ENCODE measurements around the gene ERCC2.
A peak's percentile ranks its signal among the peaks of the same experiment; 100 is the strongest.
"Not testable (repeated sequence)": the region's sequence is repeated elsewhere in the genome, so short reads cannot be mapped to it uniquely, and the experiment has no call there.

The ERCC2 gene

DNA sequence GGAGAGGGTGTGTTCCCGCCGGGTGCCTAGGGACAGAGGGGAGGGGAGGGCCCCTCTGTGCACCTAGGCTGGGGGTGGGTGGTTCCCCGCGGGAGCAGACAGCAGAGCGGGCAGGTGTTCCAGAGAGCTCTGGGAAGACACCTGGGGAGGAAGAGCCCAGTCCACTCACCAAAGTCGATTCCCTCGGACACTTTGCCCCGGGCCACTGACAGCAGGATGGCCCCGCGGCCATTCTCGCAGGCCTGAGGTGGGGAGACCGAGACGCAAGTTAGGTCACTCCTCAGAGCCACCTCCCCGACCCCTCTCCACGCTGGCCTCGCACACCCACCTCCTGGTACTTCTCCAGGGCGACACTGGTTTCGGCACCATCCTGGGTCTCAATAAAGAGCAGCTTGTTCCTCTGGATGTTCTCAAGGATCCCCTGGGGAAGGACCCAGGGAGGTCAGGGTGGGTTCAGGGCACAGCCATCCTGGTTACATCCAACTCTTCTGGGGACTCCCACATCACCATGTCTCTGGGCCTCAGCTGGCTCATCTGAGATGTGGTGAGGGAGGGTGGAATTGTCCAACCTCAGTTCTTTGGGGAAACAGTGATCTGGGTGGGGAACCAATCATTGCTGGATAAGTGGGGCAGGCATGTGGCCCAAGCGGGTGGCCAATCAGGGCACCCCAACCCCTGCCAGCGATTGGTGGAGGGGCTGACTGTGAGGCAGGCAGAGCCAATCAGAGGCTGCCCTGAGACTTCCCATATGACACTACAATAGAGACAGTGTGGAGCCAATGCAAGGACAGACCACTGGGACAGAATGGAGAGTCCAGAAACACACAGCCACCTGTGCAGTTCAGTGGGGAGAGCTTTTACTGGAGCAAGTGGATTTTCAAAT lies 17.2 kb downstream of the ERCC2 start:
- no peak for DNase-seq

DNA sequence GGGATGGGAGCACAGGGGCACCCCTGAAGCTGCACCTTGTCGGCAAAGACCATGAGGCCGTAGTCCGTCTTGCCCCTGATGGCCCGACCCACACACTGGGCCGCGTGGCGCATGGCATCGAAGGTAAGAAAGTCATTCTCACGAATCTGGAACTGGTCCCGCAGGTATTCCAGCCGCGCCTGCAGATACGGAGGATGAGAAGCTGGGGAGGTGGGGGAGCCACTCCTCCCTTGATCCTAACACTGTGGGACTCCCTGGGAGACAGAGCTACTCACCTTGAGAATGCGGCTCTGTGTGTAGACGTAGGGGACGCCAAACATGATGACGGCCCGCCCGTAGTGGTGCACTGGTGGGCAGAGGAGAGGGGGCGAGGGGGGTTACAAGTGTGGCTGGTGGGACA lies 17.9 kb downstream of the ERCC2 start:
- DNase-seq, result no peak

DNA sequence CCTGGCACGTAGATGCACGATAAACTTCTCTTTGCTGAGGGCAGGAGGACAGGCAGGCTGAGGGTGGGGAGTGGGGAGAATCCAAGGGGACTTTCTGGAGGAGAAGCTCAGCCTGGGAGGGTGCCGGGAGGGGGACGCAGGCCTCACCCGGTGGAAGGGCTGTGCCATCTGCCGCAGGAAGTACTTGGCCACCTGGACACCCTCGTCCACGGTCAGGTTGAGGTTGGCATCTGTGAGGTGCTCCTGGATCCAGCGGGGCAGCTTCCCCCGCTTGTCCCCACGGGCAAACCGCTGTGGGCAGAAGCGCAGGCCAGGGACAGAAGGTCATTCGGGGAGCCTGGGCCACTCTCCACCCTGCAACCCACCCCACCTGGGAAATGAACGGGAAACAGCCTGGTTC lies 18.3 kb downstream of the ERCC2 start:
- no peak for DNase-seq

DNA sequence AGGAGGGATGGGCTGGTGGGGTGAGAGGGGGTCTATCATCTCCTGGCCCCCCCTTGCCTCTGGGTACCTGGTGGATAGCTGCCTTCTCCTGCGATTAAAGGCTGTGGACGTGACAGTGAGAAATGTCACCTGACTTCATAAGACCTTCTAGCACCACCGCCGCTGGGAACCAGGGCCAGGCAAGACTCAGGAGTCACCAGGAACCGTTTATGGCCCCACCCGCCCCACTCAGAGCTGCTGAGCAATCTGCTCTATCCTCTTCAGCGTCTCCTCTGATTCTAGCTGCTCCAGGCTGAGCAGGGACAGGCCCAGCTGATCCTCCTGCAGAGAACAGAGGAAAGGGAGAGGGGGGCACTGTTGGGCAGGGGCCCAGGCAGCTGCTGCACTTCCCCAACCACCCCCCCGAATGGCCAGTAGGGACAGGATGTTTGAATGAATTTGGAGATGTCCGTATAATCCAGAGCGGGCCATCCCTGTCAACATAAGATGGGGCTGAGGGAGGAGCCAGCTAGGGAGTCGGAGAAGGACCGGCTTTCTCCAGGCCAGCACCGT lies 18.9 kb downstream of the ERCC2 start:
- DNase-seq, result no peak

DNA sequence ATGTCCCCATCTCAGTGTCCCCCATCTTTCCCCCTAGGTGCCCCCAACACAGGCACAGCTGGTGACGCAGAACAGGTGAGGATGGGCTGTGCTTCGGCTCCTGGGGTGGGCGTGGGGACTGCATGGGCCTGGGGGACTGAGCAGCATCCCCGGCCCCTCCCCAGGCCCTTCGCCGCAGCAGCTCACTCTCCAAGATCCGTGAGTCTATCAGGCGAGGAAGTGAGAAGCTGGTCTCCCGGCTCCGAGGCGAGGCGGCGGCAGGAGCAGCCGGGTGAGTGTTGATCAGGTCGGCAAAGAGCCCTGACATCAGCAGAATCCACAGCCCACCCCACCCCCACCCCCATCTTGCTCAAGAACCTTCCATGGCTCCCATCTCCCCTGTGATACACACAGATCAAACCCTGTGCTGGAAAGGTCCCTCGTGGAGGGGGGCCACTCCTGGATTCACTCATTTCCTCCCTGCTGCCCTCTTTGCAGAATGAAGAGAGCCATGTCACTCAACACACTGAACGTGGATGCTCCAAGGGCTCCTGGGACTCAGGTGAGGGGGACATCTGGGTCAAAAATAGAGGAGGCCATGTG lies 19.8 kb downstream of the ERCC2 start:
- no peak for DNase-seq

DNA sequence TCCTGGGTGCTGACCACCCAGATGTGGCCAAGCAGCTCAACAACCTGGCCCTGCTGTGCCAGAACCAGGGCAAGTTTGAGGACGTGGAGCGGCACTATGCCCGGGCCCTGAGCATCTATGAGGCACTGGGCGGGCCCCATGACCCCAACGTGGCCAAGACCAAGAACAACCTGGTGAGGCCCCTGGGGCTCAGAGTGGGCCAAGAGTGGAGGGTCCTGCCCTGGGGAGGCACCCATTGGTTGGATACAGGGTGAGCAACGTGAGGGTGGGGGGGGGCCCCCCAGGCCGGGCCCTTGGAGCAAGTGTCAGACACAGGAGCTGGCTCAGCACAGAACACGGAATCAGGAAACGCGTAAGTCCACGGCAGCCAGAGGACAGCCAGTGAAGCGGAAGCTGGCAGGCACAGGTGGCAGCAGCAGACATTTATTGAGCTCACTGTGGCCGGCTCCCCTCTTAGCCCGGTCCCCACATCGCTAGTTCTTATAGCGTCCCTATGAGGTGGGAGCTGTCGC lies 20.9 kb downstream of the ERCC2 start:
- no peak for DNase-seq

DNA sequence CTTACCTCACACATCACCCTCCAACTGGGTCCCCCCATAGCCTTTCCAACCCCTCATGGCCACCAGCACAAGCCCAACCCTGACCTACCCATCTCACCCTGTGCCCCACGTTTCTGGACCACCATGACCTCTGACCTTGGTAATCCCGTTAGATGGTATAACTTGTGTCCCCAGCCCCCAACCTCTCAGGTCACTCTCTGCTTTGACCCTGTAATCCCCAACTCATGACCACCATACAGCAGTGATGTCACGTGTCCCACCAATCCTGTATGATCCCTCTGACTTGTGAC lies 21.3 kb downstream of the ERCC2 start:
- no peak for DNase-seq

DNA sequence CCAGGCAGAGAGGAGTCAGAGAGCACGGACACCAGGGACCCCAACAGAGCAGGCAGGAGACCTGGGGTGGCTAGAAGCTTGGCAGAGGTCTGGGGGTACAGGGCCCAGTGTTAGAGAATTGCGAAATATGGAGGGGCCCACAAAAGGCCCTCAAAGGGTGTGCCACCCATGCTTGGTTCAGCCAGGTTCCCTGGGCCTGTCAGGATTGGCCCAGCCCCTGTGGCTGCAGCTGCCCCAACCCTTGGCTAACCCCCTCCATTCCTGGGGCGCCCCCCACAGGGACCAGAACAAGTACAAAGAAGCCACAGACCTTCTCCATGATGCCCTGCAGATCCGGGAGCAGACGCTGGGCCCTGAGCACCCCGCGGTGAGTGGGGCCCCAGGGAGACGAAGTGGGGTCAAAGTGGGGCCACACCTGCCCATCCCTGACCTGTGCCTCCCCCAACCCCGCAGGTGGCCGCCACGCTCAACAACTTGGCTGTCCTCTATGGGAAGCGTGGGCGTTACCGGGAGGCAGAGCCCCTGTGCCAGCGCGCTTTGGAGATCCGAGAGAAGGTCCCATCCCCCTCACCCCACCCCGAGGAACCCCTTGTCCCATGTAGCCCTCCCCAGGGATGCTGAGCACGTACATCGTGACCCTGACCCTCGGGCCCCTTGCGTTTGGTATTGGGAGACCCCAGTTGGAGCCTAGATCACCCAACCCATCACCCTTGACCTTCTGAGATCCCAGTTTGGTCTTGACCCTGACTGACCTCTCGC lies 21.8 kb downstream of the ERCC2 start:
- DNase-seq, result no peak

DNA sequence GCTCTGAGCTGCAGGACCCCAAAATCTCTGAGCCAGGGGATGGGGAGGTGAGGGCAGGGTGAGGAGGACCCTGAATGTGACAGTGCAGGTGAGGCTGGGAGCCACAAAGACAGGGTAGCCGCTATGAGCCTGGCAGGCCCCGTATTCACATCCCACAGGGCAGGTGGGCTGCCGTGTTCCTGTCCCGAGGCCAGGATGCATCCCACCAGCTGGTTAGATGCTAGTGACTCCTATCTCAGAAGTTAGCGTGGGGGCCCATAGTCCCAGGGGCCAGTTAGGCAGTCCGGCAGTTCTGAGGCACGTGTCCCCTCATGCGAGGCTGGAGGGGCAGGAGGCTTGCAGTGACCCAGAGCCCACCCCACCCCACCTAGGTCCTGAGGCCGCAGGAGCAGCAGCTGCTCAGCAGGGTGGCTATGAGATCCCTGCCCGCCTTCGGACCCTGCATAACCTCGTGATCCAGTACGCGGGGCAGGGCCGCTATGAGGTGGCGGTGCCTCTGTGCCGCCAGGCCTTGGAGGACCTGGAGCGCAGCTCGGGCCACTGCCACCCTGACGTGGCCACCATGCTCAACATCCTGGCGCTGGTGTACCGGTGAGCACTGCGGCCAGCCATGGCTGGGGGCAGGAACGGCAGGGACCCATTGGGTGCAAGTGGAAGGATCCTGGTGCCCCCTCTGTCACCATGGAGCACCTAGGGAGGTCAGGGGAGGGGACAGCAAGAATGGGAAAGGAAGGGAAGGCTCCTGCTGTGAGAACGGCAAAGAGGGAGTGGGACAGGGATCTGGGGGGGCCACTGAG lies 22.6 kb downstream of the ERCC2 start:
- no peak for DNase-seq

DNA sequence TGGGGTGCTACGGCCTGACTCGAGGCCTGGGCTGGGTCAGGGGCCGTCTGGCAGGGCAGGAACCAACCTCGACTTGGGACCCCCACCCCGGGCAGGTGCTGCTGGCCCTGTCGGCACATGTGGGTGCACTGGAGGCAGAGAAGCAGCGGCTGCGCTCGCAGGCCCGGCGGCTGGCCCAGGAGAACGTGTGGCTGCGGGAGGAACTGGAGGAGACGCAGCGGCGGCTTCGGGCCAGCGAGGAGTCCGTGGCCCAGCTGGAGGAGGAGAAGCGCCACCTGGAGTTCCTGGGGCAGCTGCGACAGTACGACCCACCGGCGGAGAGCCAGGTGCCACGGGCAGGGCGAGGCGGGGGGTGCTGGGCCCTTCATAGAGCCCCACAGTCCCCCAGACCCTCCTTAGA lies 23.9 kb downstream of the ERCC2 start:
- DNase-seq, result peak; percentile 60

DNA sequence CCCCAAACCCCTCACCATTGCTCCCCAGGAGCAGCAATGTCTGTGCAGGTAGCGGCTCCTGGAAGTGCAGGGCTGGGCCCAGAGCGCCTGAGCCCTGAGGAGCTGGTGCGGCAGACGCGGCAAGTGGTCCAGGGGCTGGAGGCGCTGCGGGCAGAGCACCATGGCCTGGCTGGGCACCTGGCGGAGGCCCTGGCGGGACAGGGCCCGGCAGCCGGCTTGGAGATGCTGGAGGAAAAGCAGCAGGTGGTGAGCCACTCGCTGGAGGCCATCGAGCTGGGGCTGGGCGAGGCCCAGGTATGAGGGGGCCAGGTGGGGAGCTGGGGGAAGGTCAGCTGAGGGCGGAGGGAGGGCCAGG lies 24.9 kb downstream of the ERCC2 start:
- DNase-seq, result no peak

DNA sequence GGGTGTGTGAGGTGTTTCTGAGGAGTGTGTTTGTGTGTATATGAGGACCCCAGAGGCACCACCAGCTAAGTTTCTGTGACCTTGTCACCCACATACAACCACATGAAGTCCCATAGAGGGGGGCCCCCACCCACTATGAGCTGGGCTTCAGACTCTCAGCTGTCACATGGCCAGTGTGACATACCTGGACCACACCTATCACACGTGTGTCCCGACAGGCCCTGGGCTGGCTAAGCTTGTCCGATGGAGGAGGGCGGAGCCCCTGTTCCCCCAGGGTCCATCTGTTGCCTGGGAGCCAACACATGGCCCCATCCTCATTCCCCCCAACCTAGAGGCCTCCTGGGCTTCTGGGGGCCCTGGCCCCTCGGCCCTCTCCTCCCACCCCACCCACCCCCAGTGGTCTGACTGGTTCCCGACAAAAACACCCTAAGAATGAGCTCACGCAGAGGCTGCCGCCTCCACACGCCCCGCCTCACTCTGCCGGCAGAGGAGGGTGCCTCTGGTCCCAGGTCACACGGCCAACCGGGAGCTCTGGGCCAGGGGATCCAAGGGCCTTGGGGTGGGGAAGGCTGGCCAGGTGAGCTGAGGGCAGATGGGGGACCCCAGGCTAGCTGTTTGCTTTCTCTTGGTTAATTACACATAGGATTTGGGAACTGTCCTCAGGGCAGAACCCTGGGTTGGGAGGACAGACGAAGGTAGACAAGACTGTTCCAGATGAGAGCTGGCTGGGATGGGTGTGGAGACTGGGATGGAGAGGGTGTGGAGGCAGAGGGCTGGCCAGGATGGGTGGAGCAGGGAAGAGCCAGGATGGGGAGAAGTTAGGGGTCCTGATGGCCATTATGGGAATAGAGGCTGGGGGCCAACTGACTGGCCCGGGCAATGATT lies 25.5 kb downstream of the ERCC2 start:
- no peak for DNase-seq

DNA sequence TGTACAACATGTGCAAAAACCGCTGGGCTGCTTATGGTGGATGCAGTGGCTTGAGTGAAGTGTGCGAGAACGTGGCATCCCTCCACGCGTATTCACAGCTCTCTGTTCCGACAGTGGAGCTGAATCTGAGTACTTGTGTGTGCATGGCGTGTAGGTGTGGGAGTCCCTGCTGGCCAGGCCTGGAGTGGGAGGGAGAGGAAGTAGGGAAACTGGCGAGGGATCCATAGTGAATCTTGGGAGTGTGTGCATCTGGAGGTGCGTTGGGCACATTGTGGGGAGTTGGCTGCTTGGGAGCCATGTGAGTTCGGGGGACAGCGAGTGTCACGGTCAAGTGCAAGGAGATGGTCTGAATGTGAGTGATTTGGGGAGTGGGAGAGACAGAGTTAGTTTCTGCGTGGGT lies 27.5 kb downstream of the ERCC2 start:
- DNase-seq, result no peak

DNA sequence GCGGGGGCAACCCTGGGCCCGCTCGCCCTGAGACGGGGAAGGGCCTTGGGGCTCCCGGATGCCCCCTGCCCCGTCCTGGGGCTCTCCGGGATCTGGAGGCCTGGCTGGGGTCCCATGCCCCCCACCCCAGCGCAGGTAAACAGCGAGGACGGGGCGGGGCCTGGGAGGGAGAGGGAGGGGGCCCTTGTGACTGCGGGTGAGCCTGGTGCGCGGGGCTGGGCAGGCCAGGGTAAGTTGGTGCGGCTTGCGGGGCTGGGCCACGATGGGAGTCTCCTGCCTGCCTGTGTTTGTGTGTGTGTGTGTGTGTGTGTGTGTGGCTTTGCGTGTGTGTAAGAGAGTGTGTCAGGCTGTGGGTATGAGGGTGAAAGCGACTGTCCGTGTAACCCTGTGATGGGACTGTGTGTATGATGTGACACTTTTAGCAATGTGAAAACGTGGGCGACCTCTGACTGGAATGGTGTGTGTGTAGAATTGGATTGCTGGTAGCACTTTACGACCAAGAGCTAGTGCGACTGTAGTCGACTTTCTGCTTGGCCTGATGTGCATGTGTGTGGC lies 29.4 kb downstream of the ERCC2 start:
- DNase-seq, result no peak

DNA sequence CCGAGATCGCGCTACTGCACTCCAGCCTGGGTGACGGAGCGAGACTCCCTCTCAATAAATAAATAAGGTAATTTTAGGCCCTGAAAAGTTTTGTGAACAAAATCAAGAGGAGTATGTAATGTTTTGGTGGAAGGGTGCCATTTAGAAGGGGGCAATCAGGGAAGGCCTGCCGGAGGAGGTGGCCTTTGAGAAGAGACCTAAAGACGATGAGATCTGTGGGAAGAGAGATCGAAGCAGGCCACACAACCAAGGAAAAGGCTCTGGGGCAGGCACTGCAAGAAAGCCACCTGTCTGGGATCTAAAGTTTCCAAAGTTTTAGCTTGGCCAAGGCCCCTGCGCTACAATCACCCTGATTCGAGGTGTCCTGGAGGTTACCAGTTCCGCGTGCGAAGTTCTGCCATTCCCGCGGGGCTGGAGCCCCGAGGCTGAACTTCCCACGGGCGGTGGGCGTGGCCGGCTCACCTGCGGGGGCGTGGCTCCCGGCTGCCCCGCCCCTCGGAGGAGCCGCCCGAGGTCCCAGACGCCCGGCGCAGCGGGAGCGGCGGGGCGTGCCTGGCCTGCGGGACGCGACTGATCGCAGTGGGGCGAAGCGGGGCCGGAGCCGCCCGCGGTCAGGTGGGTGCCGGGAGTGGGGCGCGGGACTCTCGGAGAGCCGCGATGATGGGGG lies 30.0 kb downstream of the ERCC2 start, which contains the start of gene KLC3:
TSS of gene KLC3 (plus strand) at position 519 of the 667 bp plus-strand sequence. CDS start 4,792 bp downstream, outside the sequence.
- DNase-seq, result peak; percentile 64

DNA sequence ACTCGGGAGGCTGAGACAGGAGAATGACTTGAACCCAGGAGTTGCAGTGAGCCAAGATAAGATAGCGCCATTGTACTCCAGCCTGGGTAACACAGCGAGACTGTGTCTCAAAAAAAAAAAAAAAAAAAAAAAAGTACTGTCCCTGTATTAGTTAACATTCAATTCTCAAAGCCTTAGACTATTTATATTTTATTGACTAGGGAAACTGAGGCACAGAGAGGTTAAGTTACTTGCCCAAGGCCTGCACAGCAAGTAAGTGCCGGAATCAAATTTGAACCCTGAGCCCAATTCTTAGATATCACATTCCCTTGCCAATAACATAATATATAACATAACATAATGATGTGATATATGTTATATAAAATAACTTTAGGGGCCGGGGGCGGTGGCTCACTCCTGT lies 30.7 kb downstream of the ERCC2 start:
- no peak for DNase-seq

DNA sequence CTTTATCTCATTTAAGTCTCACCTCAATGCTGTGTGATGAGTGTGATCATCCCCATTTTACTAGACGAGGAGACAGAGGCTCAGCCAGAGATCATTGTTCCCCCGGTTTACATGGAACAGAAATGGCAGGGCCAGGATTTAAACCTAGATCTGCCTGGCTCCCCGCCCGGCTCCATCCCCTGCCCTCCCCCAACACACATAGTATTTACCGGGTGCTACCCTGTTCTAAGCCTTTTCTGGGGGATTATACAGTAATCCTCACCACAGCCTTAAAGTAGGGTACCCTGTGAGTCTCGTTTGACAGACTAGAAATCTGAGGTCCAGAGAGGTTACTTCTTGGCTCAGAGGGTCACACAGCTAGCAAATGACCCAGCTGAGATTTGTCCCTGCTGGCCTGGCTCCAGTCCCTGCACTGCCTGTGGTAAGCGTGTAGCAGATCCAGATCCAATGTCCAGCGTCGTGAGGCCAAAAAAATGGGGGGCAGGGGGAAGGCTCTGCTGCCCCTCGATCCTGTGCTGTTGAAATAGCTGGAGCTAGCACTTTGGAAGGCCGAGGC lies 33.6 kb downstream of the ERCC2 start:
- DNase-seq, result no peak

DNA sequence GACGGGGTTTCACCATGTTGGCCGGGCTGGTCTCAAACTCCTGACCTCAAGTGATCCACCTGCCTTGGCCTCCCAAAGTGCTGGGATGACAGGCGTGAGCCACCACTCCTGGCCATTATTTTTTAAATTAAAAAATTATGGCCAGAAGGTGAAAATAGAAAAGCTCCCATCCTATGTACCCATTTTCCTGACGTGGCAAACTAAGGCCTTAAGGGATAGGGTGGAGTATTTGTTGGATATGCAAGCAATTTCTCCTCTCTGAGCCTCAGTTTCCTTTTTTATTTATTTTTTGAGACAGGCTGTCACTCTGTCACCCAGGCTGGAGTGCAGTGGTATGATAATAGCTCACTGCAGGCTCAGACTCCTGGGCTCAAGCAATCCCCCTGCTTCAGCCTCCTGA lies 35.5 kb downstream of the ERCC2 start:
- not testable (repeated sequence) for DNase-seq

DNA sequence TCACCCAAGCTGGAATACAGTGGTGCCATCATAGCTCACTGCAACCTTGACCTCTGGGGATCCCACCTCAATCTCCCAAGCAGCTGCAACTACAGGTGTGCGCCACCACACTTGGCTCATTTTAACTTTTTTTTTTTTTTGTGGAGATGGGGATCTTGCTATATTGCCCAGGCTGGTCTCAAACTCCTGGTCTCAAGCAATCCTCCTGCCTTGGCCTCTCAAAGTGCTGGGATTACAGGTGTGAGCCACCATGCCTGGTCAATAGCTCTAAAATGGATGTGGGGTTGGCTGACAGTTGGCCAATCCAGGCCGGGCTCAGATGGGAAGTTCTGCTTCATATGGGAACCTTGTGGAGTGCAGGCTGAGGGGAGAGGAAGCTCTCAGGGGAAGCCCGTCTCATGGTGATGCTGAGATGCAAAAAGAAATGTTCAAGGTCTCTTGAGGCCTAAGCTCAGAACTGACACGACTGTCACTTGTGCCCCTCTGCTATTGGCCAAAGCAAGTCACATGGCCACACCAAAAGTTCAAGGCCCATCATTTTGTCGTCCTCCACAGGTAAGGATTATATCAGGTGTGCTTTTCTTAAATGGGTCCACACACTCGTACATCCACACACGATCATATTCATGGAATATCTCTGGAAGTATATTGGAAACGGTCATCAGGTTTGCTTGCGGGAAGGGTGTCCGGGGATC lies 36.6 kb downstream of the ERCC2 start:
- no peak for DNase-seq

DNA sequence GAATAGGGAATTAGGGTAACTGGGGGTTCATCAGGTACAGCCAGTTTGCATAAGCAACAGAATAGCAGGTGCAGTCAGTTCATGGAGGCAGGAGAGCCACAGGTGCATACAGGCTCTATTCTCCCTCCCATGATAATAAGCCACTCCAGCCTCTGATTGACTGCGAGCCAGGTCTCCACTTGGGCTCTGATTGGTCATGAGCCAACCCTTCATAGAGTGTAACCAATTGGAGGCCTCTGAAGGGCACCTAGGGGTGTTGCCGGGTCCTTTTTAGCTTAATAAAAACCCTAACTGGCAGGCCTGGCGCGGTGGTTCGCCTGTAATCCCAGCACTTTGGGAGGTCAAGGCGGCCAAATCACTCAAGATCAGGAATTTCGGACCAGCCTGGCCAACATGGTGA lies 39.0 kb downstream of the ERCC2 start:
- DNase-seq, result no peak
